ENCODE measurements around the gene NCOR1. TPM values are rescaled to one million over a fixed set of nuclear protein-coding genes. Genes with fewer than 3 reads are reported as not detected.

The NCOR1 gene
- total and polyA plus RNA-seq, 2 of the 13 experiments (the other 11 are each of a cell fraction or from before 2014, with no cell fraction given) = 57.0 to 71.7 TPM

GRCh38 chr17:15999141-15999973 lies 216.0 kb downstream of the NCOR1 start, which contains the start of the genes TTC19 and ZSWIM7 (continued):
- peak; percentile 98 for TF ChIP-seq ZNF788 (CRISPR knock-in tag; IDR thresholded peaks at IDR 0.05; ENCODE audit: borderline replicate concordance)
- TF ChIP-seq HBP1 (CRISPR knock-in tag; IDR thresholded peaks at IDR 0.05; ENCODE audit: low read depth) = peak; percentile 93
- TF ChIP-seq ZNF180 (CRISPR knock-in tag; IDR thresholded peaks at IDR 0.05; ENCODE audit: borderline replicate concordance, low read depth) = no peak
- TF ChIP-seq, protein P1, sequence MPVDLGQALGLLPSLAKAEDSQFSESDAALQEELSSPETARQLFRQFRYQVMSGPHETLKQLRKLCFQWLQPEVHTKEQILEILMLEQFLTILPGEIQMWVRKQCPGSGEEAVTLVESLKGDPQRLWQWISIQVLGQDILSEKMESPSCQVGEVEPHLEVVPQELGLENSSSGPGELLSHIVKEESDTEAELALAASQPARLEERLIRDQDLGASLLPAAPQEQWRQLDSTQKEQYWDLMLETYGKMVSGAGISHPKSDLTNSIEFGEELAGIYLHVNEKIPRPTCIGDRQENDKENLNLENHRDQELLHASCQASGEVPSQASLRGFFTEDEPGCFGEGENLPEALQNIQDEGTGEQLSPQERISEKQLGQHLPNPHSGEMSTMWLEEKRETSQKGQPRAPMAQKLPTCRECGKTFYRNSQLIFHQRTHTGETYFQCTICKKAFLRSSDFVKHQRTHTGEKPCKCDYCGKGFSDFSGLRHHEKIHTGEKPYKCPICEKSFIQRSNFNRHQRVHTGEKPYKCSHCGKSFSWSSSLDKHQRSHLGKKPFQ (CRISPR knock-in tag; IDR thresholded peaks at IDR 0.05; ENCODE audit: insufficient replicate concordance) = no peak
- TF ChIP-seq, protein P2, sequence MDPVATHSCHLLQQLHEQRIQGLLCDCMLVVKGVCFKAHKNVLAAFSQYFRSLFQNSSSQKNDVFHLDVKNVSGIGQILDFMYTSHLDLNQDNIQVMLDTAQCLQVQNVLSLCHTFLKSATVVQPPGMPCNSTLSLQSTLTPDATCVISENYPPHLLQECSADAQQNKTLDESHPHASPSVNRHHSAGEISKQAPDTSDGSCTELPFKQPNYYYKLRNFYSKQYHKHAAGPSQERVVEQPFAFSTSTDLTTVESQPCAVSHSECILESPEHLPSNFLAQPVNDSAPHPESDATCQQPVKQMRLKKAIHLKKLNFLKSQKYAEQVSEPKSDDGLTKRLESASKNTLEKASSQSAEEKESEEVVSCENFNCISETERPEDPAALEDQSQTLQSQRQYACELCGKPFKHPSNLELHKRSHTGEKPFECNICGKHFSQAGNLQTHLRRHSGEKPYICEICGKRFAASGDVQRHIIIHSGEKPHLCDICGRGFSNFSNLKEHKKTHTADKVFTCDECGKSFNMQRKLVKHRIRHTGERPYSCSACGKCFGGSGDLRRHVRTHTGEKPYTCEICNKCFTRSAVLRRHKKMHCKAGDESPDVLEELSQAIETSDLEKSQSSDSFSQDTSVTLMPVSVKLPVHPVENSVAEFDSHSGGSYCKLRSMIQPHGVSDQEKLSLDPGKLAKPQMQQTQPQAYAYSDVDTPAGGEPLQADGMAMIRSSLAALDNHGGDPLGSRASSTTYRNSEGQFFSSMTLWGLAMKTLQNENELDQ (CRISPR knock-in tag; IDR thresholded peaks at IDR 0.05; ENCODE audit: borderline replicate concordance) = no peak
- TF ChIP-seq, protein P3, sequence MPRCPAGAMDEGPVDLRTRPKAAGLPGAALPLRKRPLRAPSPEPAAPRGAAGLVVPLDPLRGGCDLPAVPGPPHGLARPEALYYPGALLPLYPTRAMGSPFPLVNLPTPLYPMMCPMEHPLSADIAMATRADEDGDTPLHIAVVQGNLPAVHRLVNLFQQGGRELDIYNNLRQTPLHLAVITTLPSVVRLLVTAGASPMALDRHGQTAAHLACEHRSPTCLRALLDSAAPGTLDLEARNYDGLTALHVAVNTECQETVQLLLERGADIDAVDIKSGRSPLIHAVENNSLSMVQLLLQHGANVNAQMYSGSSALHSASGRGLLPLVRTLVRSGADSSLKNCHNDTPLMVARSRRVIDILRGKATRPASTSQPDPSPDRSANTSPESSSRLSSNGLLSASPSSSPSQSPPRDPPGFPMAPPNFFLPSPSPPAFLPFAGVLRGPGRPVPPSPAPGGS (CRISPR knock-in tag; IDR thresholded peaks at IDR 0.05) = peak; percentile 95
- no peak for TF ChIP-seq ZNF326 (CRISPR knock-in tag; IDR thresholded peaks at IDR 0.05; ENCODE audit: borderline replicate concordance)
- TF ChIP-seq FOXM1 (CRISPR knock-in tag; IDR thresholded peaks at IDR 0.05) = no peak
- TF ChIP-seq ATF7 (IDR thresholded peaks at IDR 0.05) = no peak
- TF ChIP-seq ATF7 (CRISPR knock-in tag; IDR thresholded peaks at IDR 0.05) = no peak
- TF ChIP-seq SRSF1 (optimal IDR thresholded peaks at IDR 0.05; ENCODE audit: low read depth, low read length) = peak; percentile 70
- TF ChIP-seq SP4 (CRISPR knock-in tag; IDR thresholded peaks at IDR 0.05) = peak; percentile 93
- no peak for TF ChIP-seq POLR2AphosphoS2 (IDR thresholded peaks at IDR 0.05; ENCODE audit: low read depth, low read length)
- TF ChIP-seq HNF4G (IDR thresholded peaks at IDR 0.05; ENCODE audit: borderline replicate concordance, low read depth, low read length) = 0 out of 2 replicates have a peak, but pooled peaks have one; percentile 4
- peak; percentile 74; the same call in 1 of the 2 replicates for TF ChIP-seq HNF4G (CRISPR knock-in tag; IDR thresholded peaks at IDR 0.05; ENCODE audit: borderline replicate concordance, low read depth)
